ENCODE data around the gene CXorf49.
"Not testable (repeated sequence)": the region's sequence is repeated elsewhere in the genome, so short reads cannot be mapped to it uniquely, and the experiment has no call there.

- TF ChIP-seq EP300 (IDR thresholded peaks at IDR 0.05; ENCODE audit: low read depth); CTCF (IDR thresholded peaks at IDR 0.05); POLR2A (IDR thresholded peaks at IDR 0.05): not testable (repeated sequence)
These were observed 20.4 kb downstream of the CXorf49 start for GRCh38 chrX:71697466-71698298.

Measured in transverse colon (tissue), 3 donors.